NCI-H128 (cell line): Measurements from ENCODE around the gene CHPF2.

Experiments used
- DNase-seq: peaks from one replicate; lab custom pipeline; 2025; ENCODE audit not compliant: unreplicated experiment; lab: John Stamatoyannopoulos, UW

Gene CHPF2, protein sequence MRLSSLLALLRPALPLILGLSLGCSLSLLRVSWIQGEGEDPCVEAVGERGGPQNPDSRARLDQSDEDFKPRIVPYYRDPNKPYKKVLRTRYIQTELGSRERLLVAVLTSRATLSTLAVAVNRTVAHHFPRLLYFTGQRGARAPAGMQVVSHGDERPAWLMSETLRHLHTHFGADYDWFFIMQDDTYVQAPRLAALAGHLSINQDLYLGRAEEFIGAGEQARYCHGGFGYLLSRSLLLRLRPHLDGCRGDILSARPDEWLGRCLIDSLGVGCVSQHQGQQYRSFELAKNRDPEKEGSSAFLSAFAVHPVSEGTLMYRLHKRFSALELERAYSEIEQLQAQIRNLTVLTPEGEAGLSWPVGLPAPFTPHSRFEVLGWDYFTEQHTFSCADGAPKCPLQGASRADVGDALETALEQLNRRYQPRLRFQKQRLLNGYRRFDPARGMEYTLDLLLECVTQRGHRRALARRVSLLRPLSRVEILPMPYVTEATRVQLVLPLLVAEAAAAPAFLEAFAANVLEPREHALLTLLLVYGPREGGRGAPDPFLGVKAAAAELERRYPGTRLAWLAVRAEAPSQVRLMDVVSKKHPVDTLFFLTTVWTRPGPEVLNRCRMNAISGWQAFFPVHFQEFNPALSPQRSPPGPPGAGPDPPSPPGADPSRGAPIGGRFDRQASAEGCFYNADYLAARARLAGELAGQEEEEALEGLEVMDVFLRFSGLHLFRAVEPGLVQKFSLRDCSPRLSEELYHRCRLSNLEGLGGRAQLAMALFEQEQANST

DNA sequence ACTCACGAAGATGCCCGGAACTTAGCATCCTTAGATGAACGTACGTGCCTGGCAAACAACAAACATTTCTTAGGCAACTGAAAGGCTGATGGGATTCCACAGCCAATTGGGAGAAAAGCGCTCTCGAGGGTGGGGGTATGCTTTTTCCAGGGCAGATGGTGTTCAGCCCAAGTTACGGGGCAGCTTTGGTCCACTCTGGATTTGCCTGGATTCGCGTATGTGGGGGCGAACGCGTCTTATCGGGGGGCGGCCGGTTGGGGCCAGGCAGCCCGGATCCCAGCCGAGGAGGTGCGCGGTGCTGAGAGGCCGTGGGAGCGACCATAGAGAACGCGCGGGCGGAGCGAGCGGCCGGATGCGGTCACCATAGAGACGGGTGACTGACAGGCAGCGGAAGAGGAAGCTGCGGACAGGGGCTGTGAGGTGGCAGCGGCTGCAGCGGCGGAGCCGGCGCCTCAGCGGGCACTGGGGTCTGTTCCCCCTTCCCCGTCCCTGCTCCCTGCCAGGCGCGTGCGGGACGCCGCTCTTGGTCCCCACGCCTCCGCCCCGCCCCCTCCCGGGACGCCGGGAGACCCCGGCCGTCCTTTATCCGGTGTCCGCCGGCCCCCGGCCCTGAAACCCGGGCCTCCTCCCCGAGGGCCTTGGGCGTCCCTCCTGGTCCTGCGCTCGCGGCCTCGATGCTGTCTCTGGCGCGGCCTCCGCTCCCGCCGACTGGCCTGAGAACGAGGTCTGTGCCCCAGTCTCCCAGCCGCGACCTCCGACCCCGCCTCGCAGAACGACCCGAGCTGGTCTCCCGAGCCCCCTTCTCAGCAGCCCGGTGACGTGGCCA, at the start of gene CHPF2:
CHPF2 (plus strand) TSS at position 393 of the 826 bp plus-strand sequence. CDS start 1,529 bp downstream, outside the sequence.
- peak; percentile 73 for DNase-seq

DNA sequence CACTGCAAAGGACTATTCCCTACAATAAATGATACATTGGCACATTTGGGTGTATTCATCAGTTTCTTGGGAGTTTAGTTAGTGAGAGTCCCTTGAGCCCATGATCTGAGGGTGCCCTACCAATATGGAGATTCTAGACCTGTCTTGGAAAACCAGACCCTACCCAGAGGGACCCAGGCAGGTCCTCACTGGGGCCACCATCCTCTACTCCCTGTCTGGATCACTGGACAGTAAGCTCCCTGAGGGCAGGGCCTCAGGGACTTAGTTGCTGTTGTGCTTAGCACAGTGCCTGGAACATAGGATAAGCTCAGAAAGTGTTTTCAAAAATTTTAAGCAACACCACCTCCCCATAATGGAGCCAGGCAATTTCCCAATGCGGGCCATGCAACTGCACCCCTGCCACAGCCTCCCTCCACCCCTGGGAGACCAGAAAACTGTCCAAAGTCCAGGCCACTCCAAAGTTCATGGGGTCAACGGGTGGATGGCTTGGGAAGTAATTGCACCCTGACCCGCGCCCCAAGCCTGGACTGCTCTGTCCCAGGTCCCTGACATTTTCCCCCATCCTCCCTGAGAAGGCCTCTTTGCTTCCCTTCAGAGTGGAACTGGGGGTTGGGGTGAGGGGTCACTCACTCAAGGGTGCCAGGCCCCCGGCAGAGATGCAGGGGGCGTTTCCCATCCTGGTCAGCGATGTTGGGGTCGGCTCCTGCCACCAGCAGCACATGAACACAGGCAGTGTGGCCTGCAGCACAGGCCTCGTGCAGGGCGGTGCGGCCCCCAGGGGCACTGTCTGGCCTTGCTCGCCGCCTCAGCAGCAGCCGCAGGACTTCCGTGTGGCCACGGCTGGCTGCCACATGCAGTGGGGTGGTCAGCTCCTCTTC, 46.3 kb upstream of the CHPF2 start:
- no peak for DNase-seq

DNA sequence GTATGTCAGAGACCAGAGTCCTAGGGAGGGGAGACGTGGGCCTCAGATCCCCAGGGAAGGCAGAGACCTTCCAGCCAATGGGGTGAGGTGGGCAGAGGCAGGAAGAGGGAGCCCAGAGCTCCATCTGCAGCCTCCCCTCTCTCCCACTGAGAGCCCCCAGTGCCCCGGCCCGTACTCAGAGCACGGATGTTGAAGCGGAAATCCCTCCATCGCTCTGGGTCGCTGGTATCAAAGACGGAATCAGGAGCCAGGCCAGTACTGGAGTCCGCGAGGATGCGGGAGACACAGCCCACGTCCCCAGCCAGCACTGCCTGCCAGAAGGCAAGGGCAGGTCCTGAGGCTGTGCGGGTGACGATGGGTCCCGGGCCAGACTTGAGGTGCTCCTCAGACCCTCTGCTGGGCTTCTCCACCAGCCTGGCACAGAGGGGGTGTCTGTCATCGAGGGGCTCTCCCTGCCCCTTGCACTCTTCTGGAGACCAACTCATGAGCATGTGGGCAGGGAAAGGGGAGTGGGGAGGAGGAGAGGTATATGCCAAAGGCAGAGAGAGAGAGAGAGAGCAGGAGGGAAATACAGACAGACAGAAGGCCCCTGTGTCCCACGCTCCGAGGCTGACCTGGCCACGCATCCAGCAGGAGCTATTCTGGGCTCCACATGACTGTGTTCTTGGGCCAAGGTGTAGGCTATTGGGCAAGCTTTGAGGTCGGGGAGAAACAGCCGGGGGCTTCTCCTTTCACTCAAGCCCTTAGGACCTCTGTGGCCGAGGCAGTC, 45.5 kb upstream of the CHPF2 start, which contains the start of gene ASB10:
ASB10 (minus strand) TSS at position 611 of the 769 bp plus-strand sequence; CDS start at position 491, 120 bp downstream.
- no peak for DNase-seq

DNA sequence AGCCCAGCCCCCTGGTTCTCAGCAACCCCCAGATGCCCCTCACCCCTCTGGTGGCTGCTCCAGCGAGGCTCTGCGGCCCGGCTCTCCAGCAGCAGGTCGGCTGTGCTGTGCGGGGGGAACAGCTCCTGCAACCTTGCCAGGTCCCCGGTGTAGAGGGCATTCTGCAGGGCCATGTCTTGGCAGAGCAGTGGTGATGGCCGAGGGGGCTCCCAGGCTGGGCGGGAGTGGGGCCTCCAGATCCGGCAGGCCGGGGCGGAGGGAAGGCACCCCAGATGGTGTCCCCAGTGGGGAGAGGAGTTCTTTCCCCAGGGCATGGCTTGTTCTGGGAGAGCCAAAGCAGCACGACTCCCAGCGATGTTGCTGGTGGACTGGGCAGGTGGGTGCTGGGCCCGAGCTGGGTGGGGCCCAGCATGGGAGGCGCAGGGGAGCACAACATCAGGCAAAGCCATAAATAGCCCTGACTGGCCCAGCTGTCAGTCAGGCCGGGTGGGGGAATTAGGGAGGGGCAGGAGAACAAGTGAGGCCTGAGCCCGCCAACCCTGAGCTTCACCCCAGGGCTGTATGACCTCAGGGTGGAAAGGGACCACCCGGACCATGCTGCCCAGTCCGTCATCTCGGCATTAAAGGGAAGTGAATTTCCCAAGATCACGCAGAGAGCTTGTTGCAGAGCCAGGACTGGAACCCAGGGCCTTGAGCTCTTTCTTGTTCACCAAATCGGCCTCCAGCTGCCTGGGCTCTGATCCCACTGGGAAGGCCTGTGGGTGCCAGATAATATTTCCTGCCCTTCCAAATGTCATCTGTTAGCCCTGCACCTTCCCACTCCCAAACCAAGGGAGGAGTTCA, 44.7 kb upstream of the CHPF2 start:
- DNase-seq: no peak

DNA sequence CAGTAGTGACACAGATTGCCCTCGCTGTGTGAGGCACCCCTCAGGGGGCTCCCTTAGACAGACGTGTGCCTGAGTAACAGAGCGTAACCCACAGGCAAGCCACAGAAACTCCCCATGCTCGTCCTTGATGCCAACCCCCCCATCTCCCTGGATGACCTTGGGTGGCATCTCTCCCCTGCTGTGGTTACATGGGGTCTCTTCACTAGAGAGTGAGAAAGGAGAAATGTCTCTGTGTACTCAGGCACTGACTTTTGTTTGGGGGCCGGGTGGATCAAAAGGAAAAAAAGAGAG, 44.1 kb upstream of the CHPF2 start:
- no peak for DNase-seq

DNA sequence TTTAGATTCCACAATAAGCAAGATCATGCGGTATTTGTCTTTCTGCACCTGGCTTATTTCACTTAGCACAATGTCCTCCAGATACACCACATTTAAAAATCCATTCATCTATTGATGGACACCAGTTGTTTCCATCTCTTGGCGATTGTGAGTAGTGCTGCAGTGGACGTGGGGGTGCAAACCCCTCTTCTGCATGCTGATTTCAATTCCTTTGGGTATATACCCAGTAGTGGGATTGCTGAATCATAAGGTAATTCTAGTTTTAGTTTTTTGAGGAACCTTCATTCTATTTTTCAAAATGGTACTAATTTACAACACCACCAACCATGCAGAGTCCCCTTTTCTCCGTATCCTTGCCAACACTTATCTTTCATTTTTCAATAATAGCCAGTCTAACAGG, 43.2 kb upstream of the CHPF2 start:
- no peak for DNase-seq

DNA sequence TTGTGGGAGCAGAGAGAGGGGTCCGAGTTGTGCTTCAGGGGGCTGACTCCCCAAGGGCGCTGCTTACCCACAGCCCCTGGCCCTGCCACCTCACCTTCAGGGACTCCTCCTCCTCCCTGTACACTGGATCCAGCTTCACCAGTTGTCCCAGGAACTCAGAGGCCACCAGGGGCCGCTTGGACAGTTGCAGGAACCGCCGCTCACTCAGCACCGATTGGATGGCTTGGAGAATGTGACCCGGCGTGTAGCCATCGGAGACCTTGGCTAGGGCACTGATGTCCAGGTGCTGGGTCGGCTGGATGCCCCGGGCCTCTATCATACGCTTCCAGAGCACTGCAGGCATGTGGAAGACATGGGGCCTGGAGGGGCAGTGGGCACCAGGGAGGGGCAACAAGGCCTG, 40.7 kb upstream of the CHPF2 start:
- DNase-seq: no peak

DNA sequence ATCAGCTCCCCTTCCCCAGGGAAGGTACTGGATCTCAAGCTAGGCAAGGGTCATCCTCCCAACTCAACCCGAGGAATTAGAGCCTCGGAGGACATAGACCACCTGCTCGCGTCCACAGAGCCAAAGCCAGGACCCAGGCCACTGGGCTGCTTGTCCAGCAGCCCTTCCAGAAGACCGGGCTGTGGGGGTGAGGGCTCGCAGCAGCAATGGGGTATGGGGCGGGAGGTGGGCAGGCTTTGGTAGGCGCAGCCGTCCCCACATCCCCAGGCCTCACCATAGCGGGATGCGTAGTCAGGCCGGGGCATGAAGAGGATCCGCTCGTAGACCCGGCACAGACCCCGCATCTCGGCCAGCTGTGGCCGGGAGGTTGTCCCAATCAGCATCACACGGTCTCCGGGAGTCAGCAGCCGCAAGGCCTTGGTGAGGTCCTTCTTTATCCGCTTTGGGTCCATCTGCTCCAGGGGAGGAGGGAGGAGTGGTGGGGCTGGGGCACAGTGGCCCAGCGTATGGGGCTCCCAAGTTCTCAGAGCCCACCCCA, 40.2 kb upstream of the CHPF2 start:
- DNase-seq: no peak

DNA sequence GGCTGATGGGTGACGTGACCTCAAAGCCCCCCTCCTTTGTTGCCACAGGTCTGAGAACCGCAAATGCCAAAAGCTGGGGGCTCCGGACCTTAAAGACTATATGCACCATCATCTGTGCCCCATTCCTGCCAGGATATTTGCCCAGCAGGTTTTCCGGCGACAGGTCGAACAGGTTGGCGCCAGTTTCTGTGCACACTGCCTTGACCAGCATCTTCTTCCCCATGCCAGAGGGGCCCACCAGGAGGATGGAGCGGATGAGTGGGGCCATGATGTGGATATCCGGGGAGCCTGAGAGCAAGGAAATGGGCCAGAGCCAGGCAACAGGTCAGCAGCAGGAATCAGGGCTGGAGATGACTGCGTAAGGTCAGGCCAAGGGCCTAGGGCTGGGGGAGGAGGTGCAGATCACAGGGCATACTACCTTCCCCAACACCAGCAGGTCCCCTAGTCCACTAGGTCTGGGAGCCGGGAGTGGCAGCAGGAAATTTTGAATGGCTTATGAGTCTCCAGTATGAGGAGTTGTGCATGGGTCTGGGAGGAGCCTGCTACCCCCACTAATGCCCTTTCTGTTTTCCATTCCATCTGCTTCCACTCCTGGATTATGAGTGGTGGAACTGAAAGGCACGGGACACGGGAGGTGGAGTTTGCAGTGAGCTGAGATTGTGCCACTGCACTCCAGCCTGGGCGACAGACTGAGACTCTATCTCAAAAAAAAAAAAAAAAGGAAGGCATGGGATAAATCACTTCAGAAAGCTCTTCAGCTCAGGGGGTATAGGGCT, 38.9 kb upstream of the CHPF2 start:
- DNase-seq: no peak

DNA sequence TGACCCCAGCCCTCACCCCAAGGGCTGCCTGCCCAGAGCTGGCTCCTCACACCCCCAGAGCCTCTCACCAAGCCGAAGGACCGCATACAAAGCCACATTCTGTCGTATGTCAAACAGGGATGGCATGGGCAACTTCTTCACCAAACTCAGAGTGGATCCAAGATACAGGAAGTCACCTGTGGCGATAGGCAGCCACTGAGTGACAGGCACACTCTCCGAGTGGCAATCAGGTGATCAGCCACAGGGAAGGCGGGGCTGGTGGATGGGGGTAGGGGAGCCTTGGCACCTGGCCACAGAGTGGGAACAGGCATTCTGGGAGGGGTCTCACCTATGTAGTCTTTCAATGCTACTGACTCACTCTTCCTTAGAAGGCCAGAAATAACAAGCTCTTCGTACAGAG, 38.1 kb upstream of the CHPF2 start:
- no peak for DNase-seq

DNA sequence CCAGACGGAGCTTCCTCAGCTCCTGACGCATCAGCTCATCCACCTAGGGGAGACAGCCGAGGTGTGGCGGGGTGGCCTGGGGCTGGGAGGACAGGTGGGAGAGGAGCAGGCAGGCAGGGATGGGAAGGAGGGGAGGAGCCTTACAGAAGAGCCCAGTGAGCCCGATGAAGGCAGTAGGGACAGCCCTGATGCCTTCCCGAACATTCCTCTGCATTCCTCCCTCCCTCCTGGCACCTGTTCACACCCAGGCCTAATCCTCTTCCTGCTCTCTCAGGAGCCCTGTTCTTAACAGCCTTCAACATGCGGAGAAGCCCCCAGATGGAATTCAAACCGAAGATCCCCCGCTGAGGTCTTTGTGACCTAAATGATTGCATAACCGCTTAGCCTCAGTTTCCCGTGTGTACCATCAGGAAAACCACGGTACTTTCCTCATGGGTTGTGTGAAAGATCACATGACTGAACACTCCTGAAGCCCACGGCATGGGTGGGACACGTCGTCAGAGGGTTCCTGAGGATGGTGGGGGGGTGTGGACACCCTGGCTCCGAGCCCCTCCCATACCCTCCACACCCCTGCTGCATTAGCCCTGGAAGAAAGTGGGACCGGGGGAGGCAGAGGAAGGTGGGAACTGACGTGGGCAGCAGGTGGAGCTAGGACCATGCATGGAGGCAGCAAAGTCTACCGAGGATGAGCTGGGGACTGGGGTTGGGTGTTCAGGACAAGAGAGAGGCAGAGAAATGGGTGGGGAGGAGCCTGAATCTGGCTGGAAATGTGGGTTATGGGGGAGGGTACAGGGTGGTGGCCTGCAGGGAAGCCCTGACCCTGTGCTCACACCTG, 36.5 kb upstream of the CHPF2 start:
- DNase-seq: no peak

DNA sequence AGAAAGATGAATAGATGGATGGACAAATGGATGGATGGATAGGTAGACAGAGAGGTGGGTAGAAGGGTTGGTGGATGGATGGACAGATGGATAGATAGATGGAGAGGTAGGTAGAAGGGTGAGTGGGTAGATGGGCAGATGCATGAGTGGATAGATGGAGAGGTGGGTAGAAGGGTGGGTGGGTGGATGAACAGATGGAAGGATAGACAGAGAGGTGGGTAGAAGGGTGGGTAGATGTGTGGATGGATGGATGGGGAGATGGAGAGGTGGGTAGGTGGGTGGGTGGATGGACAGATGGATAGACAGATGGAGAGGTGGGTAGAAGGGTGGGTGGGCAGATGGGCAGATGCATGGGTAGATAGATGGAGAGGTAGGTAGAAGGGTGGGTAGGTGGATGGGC, 34.4 kb upstream of the CHPF2 start:
- DNase-seq: no peak

DNA sequence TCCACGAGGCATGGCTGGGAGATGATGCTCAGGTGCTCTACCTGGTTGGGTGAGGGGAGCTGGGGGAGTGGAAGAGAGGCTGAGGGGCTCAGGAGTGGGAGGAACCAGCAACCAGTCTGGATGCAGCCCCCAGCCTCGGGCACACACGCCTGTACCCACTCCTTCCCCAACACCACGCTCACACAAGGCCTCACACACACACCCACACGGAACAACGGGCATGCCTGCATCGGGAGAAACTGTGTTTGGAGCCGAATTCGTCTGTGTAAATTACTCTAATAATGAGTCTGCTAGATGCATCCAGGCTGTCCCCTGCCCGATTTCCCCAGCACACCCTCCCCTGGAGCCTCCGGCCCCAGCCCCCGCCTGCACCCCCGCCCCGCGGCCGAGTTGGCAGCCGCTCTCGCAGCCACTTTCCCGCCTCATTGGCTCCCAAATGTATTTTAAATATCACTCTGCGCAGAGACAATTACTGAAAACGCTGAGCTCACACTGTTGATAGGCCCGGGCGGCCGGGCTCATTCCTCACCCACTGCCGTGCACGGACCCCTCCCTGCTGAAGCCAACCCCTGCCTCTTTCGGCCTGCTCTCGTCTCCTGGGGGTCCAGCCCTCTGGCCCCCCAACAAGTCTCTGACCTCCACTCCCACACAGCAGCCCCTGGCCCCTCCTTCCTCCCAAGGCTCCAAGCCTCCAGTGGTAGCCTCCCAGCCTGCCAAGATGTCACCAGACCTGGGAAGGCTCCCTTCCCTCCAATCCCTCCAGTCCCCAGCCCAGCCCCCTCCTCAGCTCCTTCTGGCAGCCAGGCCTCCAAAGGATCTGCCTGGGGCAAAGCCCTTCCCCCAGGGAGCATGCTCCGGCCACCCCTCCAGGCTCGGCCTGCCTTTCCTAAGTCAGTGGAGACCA, 33.1 kb upstream of the CHPF2 start:
- no peak for DNase-seq

DNA sequence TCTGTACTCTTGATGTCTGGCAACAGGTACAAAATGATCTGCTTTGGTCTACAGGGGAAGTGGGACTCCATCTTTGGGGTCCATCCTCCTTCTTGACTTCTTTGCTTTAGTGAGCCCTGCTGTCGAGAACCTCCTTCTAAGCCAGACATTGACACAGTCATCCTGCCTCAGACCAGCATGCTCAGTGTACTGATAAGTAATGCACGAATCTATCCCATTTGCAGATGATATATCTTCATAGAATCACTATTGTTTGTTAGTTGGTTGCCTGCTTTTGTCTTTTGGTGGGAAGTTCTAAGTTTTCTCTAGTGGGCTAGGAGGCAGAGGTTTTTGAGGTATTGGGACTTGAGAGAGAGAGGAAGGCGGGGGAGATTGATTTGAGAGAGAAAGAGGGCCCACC, 30.9 kb upstream of the CHPF2 start:
- no peak for DNase-seq

DNA sequence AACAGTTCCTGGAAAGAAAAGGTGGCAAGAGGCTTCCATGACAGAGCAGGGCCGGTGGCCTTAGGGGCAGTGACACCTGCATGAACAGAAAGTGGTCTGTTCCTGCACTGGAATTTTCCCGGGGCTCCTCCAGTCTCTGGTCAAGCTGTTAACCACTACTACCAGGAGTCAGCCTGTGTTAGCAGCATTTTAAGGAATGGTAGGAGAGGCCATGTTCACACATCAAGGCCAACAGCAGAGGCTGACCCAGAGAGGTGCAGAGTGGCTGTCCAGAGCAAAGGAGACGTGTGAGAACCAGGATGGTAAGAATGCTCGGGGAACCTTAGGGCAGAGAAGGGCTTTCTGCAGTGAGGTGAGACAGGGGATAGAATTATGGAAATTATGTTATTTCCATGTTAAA, 30.5 kb upstream of the CHPF2 start:
- no peak for DNase-seq

DNA sequence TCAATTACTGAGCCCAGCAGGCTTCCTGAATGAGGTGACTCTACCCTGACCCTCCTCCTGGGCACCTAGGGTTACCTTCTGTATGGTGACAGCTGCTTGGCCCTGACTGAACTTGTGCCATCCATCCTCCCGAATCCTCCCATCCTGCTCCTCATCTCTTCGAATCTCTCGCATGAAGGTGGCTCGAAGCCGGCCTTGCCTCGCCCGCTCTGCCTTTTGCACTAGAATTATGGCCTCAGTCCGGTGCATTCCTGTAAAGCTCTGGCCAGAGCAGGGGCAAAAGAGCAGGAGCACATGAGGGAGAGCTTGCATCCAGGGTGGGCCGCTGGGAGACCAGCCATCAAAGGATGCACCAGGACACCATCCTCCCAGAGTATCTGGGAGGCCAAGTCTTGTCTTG, 29.4 kb upstream of the CHPF2 start:
- no peak for DNase-seq
